Cardiac fibroblast (primary cell): ENCODE measurements around the gene SCGB3A2.

Source experiments
- DNase-seq, 2 donors: peaks; one replicate each; pipeline versions ENCODE4 v3.0.0 to v3.0.0-alpha.2; 2010; ENCODE audit warnings: low read depth in 2 of 2
- H3K4me3 ChIP-seq, 2 donors: replicated peaks in 1 of 2; 1 replicate in 1 of 2; 2 replicates in 1 of 2; pipeline ENCODE4 v1.5.1; 2011; ENCODE audit warnings: low read depth in 2 of 2, low read length in 2 of 2, mild to moderate bottlenecking in 2 of 2, moderate library complexity in 1 of 2
- TF ChIP-seq, protein P1 (sequence below): IDR thresholded peaks from one replicate; pipeline ENCODE4 v1.5.1; 2011; ENCODE audit warnings: low read depth, mild to moderate bottlenecking, low read length, inconsistent platforms

SCGB3A2 gene

GRCh38 chr5:147854894-147855773 lies 23.4 kb upstream of the SCGB3A2 start:
- DNase-seq, result no peak
- TF ChIP-seq, protein P1, sequence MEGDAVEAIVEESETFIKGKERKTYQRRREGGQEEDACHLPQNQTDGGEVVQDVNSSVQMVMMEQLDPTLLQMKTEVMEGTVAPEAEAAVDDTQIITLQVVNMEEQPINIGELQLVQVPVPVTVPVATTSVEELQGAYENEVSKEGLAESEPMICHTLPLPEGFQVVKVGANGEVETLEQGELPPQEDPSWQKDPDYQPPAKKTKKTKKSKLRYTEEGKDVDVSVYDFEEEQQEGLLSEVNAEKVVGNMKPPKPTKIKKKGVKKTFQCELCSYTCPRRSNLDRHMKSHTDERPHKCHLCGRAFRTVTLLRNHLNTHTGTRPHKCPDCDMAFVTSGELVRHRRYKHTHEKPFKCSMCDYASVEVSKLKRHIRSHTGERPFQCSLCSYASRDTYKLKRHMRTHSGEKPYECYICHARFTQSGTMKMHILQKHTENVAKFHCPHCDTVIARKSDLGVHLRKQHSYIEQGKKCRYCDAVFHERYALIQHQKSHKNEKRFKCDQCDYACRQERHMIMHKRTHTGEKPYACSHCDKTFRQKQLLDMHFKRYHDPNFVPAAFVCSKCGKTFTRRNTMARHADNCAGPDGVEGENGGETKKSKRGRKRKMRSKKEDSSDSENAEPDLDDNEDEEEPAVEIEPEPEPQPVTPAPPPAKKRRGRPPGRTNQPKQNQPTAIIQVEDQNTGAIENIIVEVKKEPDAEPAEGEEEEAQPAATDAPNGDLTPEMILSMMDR, result no peak
- no peak overlapping the region for H3K4me3 ChIP-seq

DNA sequence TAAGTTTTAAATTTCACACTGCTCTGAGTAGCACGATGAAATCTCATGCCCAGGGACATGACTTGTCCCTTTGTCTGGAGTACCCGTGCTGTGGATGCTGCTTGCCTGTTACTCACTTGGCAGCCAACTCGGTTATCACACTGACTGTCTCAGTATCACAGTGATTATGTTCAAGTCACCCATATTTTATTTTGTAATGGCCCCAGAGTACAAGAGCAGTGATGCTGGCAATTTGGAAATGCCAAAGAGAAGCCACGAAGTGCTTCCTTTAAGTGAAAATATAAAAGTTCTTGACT lies 22.8 kb upstream of the SCGB3A2 start:
- TF ChIP-seq, protein P1, result no peak
- no peak overlapping the region for H3K4me3 ChIP-seq
- peak in 1 of 2 donors; percentile 14 for DNase-seq

DNA sequence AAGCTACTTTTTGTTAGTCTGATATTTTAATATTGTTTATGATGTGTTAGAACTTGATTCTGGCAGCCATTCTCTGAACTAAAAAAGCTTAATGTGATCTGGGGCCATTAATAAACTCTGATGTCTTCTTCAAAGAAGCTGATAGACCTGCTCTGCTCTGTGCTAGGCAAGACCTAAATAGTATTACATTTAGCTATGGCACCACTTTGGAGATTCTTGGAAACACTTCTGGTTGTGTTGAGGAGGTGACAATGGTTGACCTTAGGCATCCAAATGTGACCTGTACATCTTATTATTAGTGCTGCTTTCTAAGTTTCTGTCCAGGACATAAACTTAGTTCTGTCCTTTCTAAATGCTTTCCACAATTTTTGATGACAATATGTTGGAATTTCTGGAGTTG lies 21.7 kb upstream of the SCGB3A2 start:
- TF ChIP-seq, protein P1, result no peak
- no peak for DNase-seq
- H3K4me3 ChIP-seq, result no peak overlapping the region

DNA sequence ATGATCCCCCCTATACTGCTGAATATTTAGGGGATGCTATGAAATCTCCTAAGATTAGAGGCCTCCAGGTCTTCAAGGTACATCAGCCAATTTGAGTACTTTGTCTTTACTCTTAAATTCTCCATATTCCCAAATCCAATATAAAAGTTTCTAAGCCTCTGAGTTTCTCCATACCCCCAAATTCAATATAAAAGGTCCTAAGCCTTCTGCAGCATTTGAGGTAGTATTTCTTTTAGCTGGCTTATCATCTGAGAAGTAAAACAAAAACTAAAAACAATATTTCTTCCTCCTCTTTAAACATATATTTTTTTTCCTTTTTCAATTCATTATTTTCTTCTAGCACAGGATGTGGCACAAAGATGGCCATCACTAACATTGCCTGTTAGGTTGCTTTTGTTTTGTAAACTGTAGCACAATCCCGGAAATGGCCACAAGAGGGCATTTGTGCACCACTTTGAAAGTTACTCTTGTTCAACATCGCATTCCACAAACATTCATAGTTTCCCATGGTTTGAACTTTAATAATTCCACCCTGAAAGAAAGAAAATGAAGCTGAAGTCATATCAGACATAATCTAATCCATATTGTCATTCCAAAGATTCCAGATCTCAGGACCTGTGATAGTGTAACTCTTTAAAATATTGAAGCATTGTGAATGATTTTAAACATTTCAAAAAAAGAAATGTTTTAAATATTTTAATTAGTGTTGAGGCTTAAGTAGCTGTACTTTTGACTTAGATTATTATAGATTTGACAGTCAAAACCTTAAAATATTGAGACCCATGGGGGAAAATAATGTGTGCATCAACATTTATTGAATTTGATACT lies 21.0 kb upstream of the SCGB3A2 start:
- TF ChIP-seq, protein P1, result peak; percentile 73
- no peak overlapping the region for H3K4me3 ChIP-seq
- DNase-seq, result peak; percentile 70 to 82

DNA sequence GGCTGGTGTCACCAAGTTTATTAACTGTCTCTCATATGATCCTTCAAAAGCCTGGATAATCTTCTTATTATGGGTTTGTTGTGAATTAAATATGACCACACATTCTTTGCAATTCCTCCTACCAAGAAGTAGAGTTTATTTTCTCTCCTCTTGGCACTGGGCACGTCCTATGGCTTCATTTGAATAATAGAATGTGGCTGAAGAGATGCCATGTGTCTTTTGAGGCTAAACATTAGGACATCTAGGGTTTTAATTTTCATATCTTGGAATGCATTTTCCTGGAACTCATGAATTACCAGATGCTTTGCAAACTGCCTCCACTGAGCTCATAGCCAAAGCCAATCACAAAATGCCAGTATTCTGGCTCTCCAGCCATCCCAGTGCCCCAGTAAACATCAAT lies 19.9 kb upstream of the SCGB3A2 start:
- no peak for DNase-seq
- TF ChIP-seq, protein P1, result no peak
- no peak overlapping the region for H3K4me3 ChIP-seq

- DNase-seq, result no peak
- TF ChIP-seq, protein P1, result no peak
- H3K4me3 ChIP-seq, result no peak overlapping the region
These were observed 18.4 kb upstream of the SCGB3A2 start for GRCh38 chr5:147859962-147860640.
